Measurements from ENCODE around the gene MCF2L2. TPM values are rescaled to one million over a fixed set of nuclear protein-coding genes. Genes with fewer than 3 reads are reported as not detected.

Gene MCF2L2
- total and polyA plus RNA-seq, 9 of the 15 experiments (the other 6 are each of a cell fraction or from before 2014, with no cell fraction given): 0.56 to 4.2 (median 3.0) TPM

DNA sequence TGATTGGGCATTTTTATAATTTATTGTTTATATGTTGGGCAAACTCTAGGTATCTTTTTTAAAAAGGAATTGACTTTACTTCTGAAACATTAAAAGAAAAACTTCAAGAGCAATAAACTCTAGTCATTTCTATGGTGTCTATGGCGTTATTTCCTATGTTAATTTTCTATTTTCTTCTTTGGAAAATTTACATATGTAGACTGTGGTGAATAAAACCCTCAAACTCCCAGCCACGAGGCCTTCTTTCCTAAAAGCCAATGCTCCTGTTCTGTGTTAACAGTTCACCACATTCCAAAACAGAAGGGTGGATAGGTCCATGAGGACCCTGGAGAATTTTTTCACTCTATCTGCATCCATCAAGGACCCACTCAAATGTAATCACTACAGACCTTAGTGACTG, 219.6 kb downstream of the MCF2L2 start (continued):
- TF ChIP-seq CBX5 (IDR thresholded peaks at IDR 0.05; ENCODE audit: borderline replicate concordance, low read depth) (no peak), CREM (IDR thresholded peaks at IDR 0.05; ENCODE audit: low read depth) (no peak)

DNA sequence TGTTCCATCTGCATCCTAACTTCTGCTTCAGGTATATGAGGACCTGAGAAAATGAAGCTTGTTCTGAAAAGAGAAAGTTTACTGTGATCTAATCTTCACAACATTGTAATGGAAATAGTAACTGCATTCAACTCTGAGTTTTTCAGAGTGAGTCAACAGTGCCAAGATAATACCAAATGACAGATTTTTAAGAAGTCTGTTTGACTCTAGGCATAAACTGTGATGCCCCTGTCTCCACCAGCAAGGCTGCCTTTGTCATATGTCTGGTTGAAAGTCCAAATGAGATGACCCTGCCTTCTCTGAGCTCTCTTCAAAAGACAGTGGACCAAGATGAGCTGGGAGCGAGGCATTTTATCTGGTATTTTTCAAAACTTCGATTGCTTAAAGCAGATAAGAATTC, 220.2 kb downstream of the MCF2L2 start:
- Histone ChIP-seq H3K9me1 (ENCODE audit: control insufficient read depth, insufficient read depth, low read length) (no peaks in the 10 kb centered on the region), H3K79me2 (ENCODE audit: control insufficient read depth, insufficient read depth, low read length) (no peaks in the 10 kb centered on the region), H3K27me3 (ENCODE audit: control insufficient read depth in 2 of 2, insufficient read depth in 2 of 2, low read length in 2 of 2) (no peaks in the 10 kb centered on the region), H3K4me2 (ENCODE audit: insufficient read depth, low read length) (no peak overlapping the region), H3K4me3 (no peak overlapping the region), H3K36me3 (ENCODE audit: control insufficient read depth, insufficient read depth, low read length) (no peaks in the 10 kb centered on the region; the same call in 2 of the 3 replicates), H3K4me1 (replicated peaks in 1 of 2; ENCODE audit: control insufficient read depth in 2 of 2, insufficient read depth in 2 of 2, low read length in 2 of 2) (peaks cover 3 to 5% of the 10 kb centered on the region in 2 experiments; a peak in 3 of 5 replicates), H2AFZ (ENCODE audit: low read depth, low read length) (no peak overlapping the region), H3K9ac (ENCODE audit: insufficient read depth in 1 of 2, low read depth in 2 of 2, low read length in 2 of 2) (no peak overlapping the region), H3K27ac (ENCODE audit: extremely low read depth, low read depth, low read length) (no peak overlapping the region), H3K9me3 (replicated peaks; ENCODE audit: control insufficient read depth, insufficient read depth, low read depth, low read length) (no peaks in the 10 kb centered on the region), H4K20me1 (replicated peaks; ENCODE audit: control insufficient read depth, insufficient read depth, low read length) (no peaks in the 10 kb centered on the region)
- TF ChIP-seq ZNF133 (CRISPR knock-in tag; IDR thresholded peaks at IDR 0.05): no peak
- TF ChIP-seq MYBL2 (IDR thresholded peaks at IDR 0.05; ENCODE audit: low read depth): no peak
- no peak for TF ChIP-seq MYBL2 (CRISPR knock-in tag; IDR thresholded peaks at IDR 0.05; ENCODE audit: borderline replicate concordance)
- no peak for TF ChIP-seq NFXL1 (CRISPR knock-in tag; IDR thresholded peaks at IDR 0.05)
- no peak for TF ChIP-seq KLF10 (CRISPR knock-in tag; IDR thresholded peaks at IDR 0.05)
- TF ChIP-seq NR2C1 (IDR thresholded peaks at IDR 0.05): no peak
- no peak for TF ChIP-seq NR2C1 (tag; IDR thresholded peaks at IDR 0.05)
- TF ChIP-seq, protein P1, sequence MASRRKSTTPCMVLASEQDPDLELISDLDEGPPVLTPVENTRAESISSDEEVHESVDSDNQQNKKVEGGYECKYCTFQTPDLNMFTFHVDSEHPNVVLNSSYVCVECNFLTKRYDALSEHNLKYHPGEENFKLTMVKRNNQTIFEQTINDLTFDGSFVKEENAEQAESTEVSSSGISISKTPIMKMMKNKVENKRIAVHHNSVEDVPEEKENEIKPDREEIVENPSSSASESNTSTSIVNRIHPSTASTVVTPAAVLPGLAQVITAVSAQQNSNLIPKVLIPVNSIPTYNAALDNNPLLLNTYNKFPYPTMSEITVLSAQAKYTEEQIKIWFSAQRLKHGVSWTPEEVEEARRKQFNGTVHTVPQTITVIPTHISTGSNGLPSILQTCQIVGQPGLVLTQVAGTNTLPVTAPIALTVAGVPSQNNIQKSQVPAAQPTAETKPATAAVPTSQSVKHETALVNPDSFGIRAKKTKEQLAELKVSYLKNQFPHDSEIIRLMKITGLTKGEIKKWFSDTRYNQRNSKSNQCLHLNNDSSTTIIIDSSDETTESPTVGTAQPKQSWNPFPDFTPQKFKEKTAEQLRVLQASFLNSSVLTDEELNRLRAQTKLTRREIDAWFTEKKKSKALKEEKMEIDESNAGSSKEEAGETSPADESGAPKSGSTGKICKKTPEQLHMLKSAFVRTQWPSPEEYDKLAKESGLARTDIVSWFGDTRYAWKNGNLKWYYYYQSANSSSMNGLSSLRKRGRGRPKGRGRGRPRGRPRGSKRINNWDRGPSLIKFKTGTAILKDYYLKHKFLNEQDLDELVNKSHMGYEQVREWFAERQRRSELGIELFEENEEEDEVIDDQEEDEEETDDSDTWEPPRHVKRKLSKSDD (conservative IDR thresholded peaks at IDR 0.05; ENCODE audit: low read length): no peak
- no peak for TF ChIP-seq TCFL5 (CRISPR knock-in tag; conservative IDR thresholded peaks at IDR 0.05)
- TF ChIP-seq KLF13 (tag; IDR thresholded peaks at IDR 0.05; ENCODE audit: borderline replicate concordance, low read depth): no peak
- TF ChIP-seq ZNF584 (CRISPR knock-in tag; IDR thresholded peaks at IDR 0.05; ENCODE audit: low read depth): no peak
- no peak for TF ChIP-seq PRPF4 (IDR thresholded peaks at IDR 0.05; ENCODE audit: insufficient read depth, low read depth, low read length, poor library complexity, severe bottlenecking)
- TF ChIP-seq DNMT1 (IDR thresholded peaks at IDR 0.05): no peak
- TF ChIP-seq, protein P2, sequence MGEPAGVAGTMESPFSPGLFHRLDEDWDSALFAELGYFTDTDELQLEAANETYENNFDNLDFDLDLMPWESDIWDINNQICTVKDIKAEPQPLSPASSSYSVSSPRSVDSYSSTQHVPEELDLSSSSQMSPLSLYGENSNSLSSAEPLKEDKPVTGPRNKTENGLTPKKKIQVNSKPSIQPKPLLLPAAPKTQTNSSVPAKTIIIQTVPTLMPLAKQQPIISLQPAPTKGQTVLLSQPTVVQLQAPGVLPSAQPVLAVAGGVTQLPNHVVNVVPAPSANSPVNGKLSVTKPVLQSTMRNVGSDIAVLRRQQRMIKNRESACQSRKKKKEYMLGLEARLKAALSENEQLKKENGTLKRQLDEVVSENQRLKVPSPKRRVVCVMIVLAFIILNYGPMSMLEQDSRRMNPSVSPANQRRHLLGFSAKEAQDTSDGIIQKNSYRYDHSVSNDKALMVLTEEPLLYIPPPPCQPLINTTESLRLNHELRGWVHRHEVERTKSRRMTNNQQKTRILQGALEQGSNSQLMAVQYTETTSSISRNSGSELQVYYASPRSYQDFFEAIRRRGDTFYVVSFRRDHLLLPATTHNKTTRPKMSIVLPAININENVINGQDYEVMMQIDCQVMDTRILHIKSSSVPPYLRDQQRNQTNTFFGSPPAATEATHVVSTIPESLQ (CRISPR knock-in tag; IDR thresholded peaks at IDR 0.05): no peak
- no peak for TF ChIP-seq ZNF165 (CRISPR knock-in tag; IDR thresholded peaks at IDR 0.05; ENCODE audit: borderline replicate concordance)
- TF ChIP-seq SETDB1 (IDR thresholded peaks at IDR 0.05; ENCODE audit: low read length): no peak
- 39% methylated on average over 2 of the region's 2 CpGs for WGBS (ENCODE audit: insufficient coverage, low coverage, missing lambda C conversion rate)
- CTCF ChIA-PET (ENCODE audit: low intra/inter-chr PET ratio): no interaction called here
- intact Hi-C loops (cut with micrococcal nuclease): no loop called here
- POLR2A ChIA-PET: interaction anchor here (0.8 to 1.4 kb wide), 2 partner anchors 10 to 14 kb away, joined by 5 to 6 read pairs; no protein-coding TSS in a partner anchor
- ATAC-seq (no peak), FAIRE-seq (no peak), DNase-seq (ENCODE audit: extremely low read depth in 1 of 4, low spot score in 3 of 4) (no peak)
- in situ Hi-C loops (cut with MboI): no loop called here
- BruUV-seq (replicated peaks): no TSS peak
